ENCODE data around the gene ALG9.

DNA sequence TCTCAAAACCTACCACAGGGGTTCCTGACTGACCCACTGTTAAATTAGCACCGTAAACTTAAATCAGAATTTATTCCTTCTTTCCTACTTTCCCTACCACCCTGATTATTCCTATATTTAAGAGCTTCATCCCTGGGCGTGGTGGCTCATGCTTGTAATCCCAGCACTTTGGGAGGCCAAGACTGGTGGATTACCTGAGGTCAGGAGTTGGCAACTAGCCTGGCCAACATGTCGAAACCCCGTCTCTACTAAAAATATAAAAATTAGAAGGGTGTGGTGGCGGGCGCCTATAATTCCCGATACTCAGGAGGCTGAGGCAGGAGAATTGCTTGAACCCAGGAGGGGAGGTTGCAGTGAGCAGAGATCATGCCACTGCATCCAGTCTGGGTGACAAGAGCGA, 20.3 kb downstream of the ALG9 start:
- TF ChIP-seq POLR2AphosphoS5 (IDR thresholded peaks at IDR 0.05), result no peak
- TF ChIP-seq, protein P1, sequence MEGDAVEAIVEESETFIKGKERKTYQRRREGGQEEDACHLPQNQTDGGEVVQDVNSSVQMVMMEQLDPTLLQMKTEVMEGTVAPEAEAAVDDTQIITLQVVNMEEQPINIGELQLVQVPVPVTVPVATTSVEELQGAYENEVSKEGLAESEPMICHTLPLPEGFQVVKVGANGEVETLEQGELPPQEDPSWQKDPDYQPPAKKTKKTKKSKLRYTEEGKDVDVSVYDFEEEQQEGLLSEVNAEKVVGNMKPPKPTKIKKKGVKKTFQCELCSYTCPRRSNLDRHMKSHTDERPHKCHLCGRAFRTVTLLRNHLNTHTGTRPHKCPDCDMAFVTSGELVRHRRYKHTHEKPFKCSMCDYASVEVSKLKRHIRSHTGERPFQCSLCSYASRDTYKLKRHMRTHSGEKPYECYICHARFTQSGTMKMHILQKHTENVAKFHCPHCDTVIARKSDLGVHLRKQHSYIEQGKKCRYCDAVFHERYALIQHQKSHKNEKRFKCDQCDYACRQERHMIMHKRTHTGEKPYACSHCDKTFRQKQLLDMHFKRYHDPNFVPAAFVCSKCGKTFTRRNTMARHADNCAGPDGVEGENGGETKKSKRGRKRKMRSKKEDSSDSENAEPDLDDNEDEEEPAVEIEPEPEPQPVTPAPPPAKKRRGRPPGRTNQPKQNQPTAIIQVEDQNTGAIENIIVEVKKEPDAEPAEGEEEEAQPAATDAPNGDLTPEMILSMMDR (IDR thresholded peaks at IDR 0.05), result no peak
